Measurements from ENCODE around the gene DGKQ. TPM values are rescaled to one million over a fixed set of nuclear protein-coding genes. Genes with fewer than 3 reads are reported as not detected.

Gene DGKQ
- total RNA-seq, 1 experiment from 2014 or later, result 12.4 TPM

GRCh38 chr4:1015746-1016145 is 42.4 kb upstream of the DGKQ start:
- no peak overlapping the region for H2AK5ac ChIP-seq (ENCODE audit: insufficient read length, low read length)
- no peak overlapping the region for H4K91ac ChIP-seq (ENCODE audit: insufficient read length, low read depth, low read length)
- H2AFZ ChIP-seq (ENCODE audit: low read length), result no peak overlapping the region
- Mint-ChIP-seq H3K36me3 (ENCODE audit: insufficient read depth in 1 of 3, low read depth in 3 of 3) (peaks cover 0 to 4% (median 0%) of the 10 kb centered on the region in 3 experiments; a peak in 2 of 7 replicates), H3K27me3 (ENCODE audit: low read depth) (peaks cover 2% of the 10 kb centered on the region), H3K4me1 (peaks cover 4 to 14% of the 10 kb centered on the region in 2 experiments; a peak in 3 of 4 replicates), H3K27ac (no peak overlapping the region), H3K4me3 (no peak overlapping the region), H3K9me3 (no peaks in the 10 kb centered on the region)
- H3K79me1 ChIP-seq (ENCODE audit: insufficient read depth, low read depth, low read length, poor library complexity, severe bottlenecking), result no peaks in the 10 kb centered on the region
- no peak overlapping the region for H2BK120ac ChIP-seq (ENCODE audit: low read depth, low read length, poor library complexity, severe bottlenecking)
- H3K79me2 ChIP-seq (ENCODE audit: insufficient read depth, low read length), result no peaks in the 10 kb centered on the region
- no peak overlapping the region for H3K27ac ChIP-seq (ENCODE audit: insufficient read length, low read depth, low read length)
- H3K23me2 ChIP-seq (ENCODE audit: insufficient read length, low read depth, low read length, poor library complexity, severe bottlenecking), result no peaks in the 10 kb centered on the region
- H2BK12ac ChIP-seq (ENCODE audit: insufficient read length, low read depth, low read length), result no peak overlapping the region
- H3K9ac ChIP-seq (ENCODE audit: extremely low read depth, insufficient read length, low read length), result no peak overlapping the region
- no peak overlapping the region for H3K18ac ChIP-seq (ENCODE audit: insufficient read length, low read depth, low read length)
- no peak overlapping the region; the same call in 1 of the 2 replicates for H3K14ac ChIP-seq (ENCODE audit: insufficient read depth, low read length)
- no peak overlapping the region for H3K23ac ChIP-seq (ENCODE audit: insufficient read length, low read depth, low read length)
- H4K20me1 ChIP-seq (ENCODE audit: control insufficient read depth, insufficient read depth, insufficient read length), result no peaks in the 10 kb centered on the region
- no peak overlapping the region for H2BK15ac ChIP-seq (ENCODE audit: low read depth, low read length)
- no peak overlapping the region for H3T11ph ChIP-seq (ENCODE audit: low read length)
- H3K27me3 ChIP-seq (ENCODE audit: insufficient read depth, low read length), result peaks cover under 1% of the 10 kb centered on the region; the same call in 1 of the 2 replicates
- H4K5ac ChIP-seq (ENCODE audit: insufficient read length, low read depth, low read length), result no peak overlapping the region
- no peak overlapping the region for H2BK20ac ChIP-seq (ENCODE audit: low read depth, low read length, poor library complexity, severe bottlenecking)
- no peak overlapping the region for H2BK5ac ChIP-seq (ENCODE audit: insufficient read length, low read length)
- no peak overlapping the region for H3K56ac ChIP-seq (ENCODE audit: insufficient read length, low read depth, low read length)
- no peaks in the 10 kb centered on the region for H3K9me3 ChIP-seq (ENCODE audit: control insufficient read depth, low read depth, low read length)
- no peaks in the 10 kb centered on the region; the same call in 1 of the 2 replicates for H3K4me1 ChIP-seq (ENCODE audit: insufficient read depth, low read length)
- no CpG with 5 or more reads among the region's 10 CpGs for WGBS (ENCODE audit: extremely low coverage, insufficient read length, low lambda C conversion rate)
- no peak for DNase-seq
- H4K8ac ChIP-seq (replicated peaks; ENCODE audit: insufficient read length, low read depth, low read length), result no peak overlapping the region
- no peak overlapping the region for H3K4ac ChIP-seq (ENCODE audit: low read depth, low read length)
- no peak overlapping the region for H3K4me2 ChIP-seq (ENCODE audit: insufficient read depth, insufficient read length, low read length)
- no peak for TF ChIP-seq CTCF (conservative IDR thresholded peaks at IDR 0.05)

Data from H9 (cell line).